GM18526 (cell line): Measurements from ENCODE around the gene CHIC2.

ENCODE experiments used
- POLR2A ChIP-seq: IDR thresholded peaks from 3 replicates; pipeline ENCODE4 v1.6.1; 2011; ENCODE audit not compliant: insufficient read length; ENCODE audit errors: extremely low read depth

Gene CHIC2

GRCh38 chr4:54050214-54050904 lies 14.0 kb downstream of the CHIC2 start:
- TF ChIP-seq POLR2A, result no peak

GRCh38 chr4:54041933-54042332 lies 22.5 kb downstream of the CHIC2 start:
- no peak for TF ChIP-seq POLR2A

- no peak for TF ChIP-seq POLR2A
These were observed 23.3 kb downstream of the CHIC2 start for GRCh38 chr4:54041100-54041499.

GRCh38 chr4:54038056-54038455 lies 26.3 kb downstream of the CHIC2 start:
- no peak for TF ChIP-seq POLR2A

GRCh38 chr4:54036184-54036583 lies 28.2 kb downstream of the CHIC2 start:
- TF ChIP-seq POLR2A, result no peak

GRCh38 chr4:54032558-54033135 lies 31.8 kb downstream of the CHIC2 start:
- no peak for TF ChIP-seq POLR2A

- no peak for TF ChIP-seq POLR2A
These were observed 37.1 kb downstream of the CHIC2 start for GRCh38 chr4:54027311-54027710.

GRCh38 chr4:54025582-54025981 lies 38.8 kb downstream of the CHIC2 start:
- TF ChIP-seq POLR2A, result no peak

GRCh38 chr4:54017974-54018373 lies 46.4 kb downstream of the CHIC2 start:
- TF ChIP-seq POLR2A, result no peak

- TF ChIP-seq POLR2A, result no peak
These were observed 47.1 kb downstream of the CHIC2 start for GRCh38 chr4:54017308-54017707.

- TF ChIP-seq POLR2A, result no peak
These were observed 47.9 kb downstream of the CHIC2 start for GRCh38 chr4:54016504-54016903.

- TF ChIP-seq POLR2A, result no peak
These were observed 48.9 kb downstream of the CHIC2 start for GRCh38 chr4:54015423-54016030.

GRCh38 chr4:54014666-54015160 lies 49.7 kb downstream of the CHIC2 start:
- TF ChIP-seq POLR2A, result no peak

- no peak for TF ChIP-seq POLR2A
These were observed 53.2 kb downstream of the CHIC2 start for GRCh38 chr4:54011201-54011600.

- no peak for TF ChIP-seq POLR2A
These were observed 57.6 kb downstream of the CHIC2 start for GRCh38 chr4:54006755-54007154.

- TF ChIP-seq POLR2A, result no peak
These were observed 58.9 kb downstream of the CHIC2 start for GRCh38 chr4:54005475-54005874.
